GM12874 (cell line): ENCODE data around the gene PGC.

Experiments used
- CTCF ChIP-seq: IDR thresholded peaks from 2 replicates; pipeline ENCODE4 v1.5.1; 2011; ENCODE audit warnings: low read depth, mild to moderate bottlenecking, control low read depth, low read length, moderate library complexity; ENCODE audit not compliant: insufficient read depth

The PGC gene

GRCh38 chr6:41689171-41690008, 57.8 kb downstream of the PGC start:
- no peak for TF ChIP-seq CTCF

- no peak for TF ChIP-seq CTCF
Observed at GRCh38 chr6:41688256-41688965, 58.8 kb downstream of the PGC start.

- no peak for TF ChIP-seq CTCF
Observed at GRCh38 chr6:41687501-41688175, 59.6 kb downstream of the PGC start.
